Neural cell (in vitro differentiated cells): ENCODE results near the gene NBEAL1. TPM values are rescaled to one million over a fixed set of nuclear protein-coding genes. Genes with fewer than 3 reads are reported as not detected.
"Not testable (repeated sequence)": the region's sequence is repeated elsewhere in the genome, so short reads cannot be mapped to it uniquely, and the experiment has no call there.

Source experiments
- H2AFZ ChIP-seq: fragments of 200-600, 300-800 bp; sonication (generic), shearing (Covaris generic); 2 replicates; pipeline ENCODE4 v1.6.0; 2014; ENCODE audit warnings: low read depth, mild to moderate bottlenecking, antibody characterized with exemption, low read length, moderate library complexity
- H3F3A ChIP-seq: fragments of 200-600 bp; shearing (Covaris generic); 2 replicates; pipeline ENCODE4 v1.6.1; 2016; ENCODE audit warnings: mild to moderate bottlenecking, moderate library complexity, mixed read lengths, antibody characterized with exemption, low read length; ENCODE audit not compliant: insufficient read depth, poor library complexity, severe bottlenecking
- H3K27ac ChIP-seq: fragments of 200-600, 300-800 bp; sonication (generic), shearing (Covaris generic); 2 replicates; pipeline ENCODE4 v1.5.1; 2014; ENCODE audit warnings: mild to moderate bottlenecking, low read length, moderate library complexity
- H3K27me3 ChIP-seq: fragments of 300-800, 200-600 bp; sonication (generic), shearing (Covaris generic); 2 replicates; pipeline ENCODE4 v1.6.0; 2014; ENCODE audit warnings: mild to moderate bottlenecking, low read depth, low read length, moderate library complexity; ENCODE audit not compliant: insufficient read depth
- H3K36me3 ChIP-seq: fragments of 300-800, 200-600 bp; sonication (generic), shearing (Covaris generic); 2 replicates; pipeline ENCODE4 v1.5.1; 2014; ENCODE audit warnings: mild to moderate bottlenecking, antibody characterized with exemption, low read length, moderate library complexity; ENCODE audit not compliant: insufficient read depth
- H3K4me2 ChIP-seq: fragments of 300-800, 200-600 bp; sonication (generic), shearing (Covaris generic); 2 replicates; pipeline ENCODE4 v1.6.0; 2014; ENCODE audit warnings: mild to moderate bottlenecking, low read length
- H3K4me3 ChIP-seq: fragments of 300-800, 200-600 bp; sonication (generic), shearing (Covaris generic); 2 replicates; pipeline ENCODE4 v1.5.1; 2014; ENCODE audit warnings: mild to moderate bottlenecking, low read length, moderate library complexity
- H3K79me2 ChIP-seq: fragments of 200-600 bp; shearing (Covaris generic); replicated peaks from 2 replicates; pipeline ENCODE4 v1.6.0; 2014; ENCODE audit warnings: mild to moderate bottlenecking, low read length, moderate library complexity; ENCODE audit not compliant: insufficient read depth
- H3K9ac ChIP-seq: fragments of 300-800, 200-600 bp; sonication (generic), shearing (Covaris generic); 2 replicates; pipeline ENCODE4 v1.6.1; 2016; ENCODE audit warnings: mild to moderate bottlenecking, low read length, mixed read lengths
- H3K9me2 ChIP-seq: fragments of 200-600 bp; shearing (Covaris generic); 2 replicates; pipeline ENCODE4 v1.6.1; 2016; ENCODE audit warnings: mild to moderate bottlenecking, low read length, mixed read lengths; ENCODE audit not compliant: insufficient read depth
- H3K9me3 ChIP-seq: fragments of 200-600, 300-800 bp; sonication (generic), shearing (Covaris generic); 2 replicates; pipeline ENCODE4 v1.6.1; 2016; ENCODE audit warnings: mild to moderate bottlenecking, mixed run types, low read length, moderate library complexity, mixed read lengths
- H4K20me1 ChIP-seq: fragments of 200-600 bp; shearing (Covaris generic); 2 replicates; pipeline ENCODE4 v1.6.1; 2016; ENCODE audit warnings: mild to moderate bottlenecking, mixed run types; ENCODE audit not compliant: insufficient read depth
- EP300 ChIP-seq: fragments of 450-650 bp; conservative IDR thresholded peaks from 2 replicates; pipeline ENCODE4 v1.6.1; 2014; ENCODE audit warnings: antibody characterized with exemption, mild to moderate bottlenecking, moderate library complexity; ENCODE audit not compliant: poor library complexity, severe bottlenecking
- EZH2 ChIP-seq: fragments of 200-600, 300-800 bp; shearing (Covaris generic), sonication (generic); IDR thresholded peaks from 2 replicates; pipeline ENCODE4 v1.6.1; 2014; ENCODE audit warnings: antibody characterized with exemption, low read length, borderline replicate concordance, mild to moderate bottlenecking; ENCODE audit not compliant: insufficient read depth, poor library complexity, severe bottlenecking
- MXI1 ChIP-seq: fragments of 450-650 bp; conservative IDR thresholded peaks from 2 replicates; pipeline ENCODE4 v1.6.1; 2014; ENCODE audit warnings: antibody characterized with exemption, mild to moderate bottlenecking; ENCODE audit not compliant: poor library complexity, severe bottlenecking
- POLR2AphosphoS5 ChIP-seq: IDR thresholded peaks from 2 replicates; pipeline ENCODE4 v1.6.1; 2012
- RAD21 ChIP-seq: fragments of 450-650 bp; conservative IDR thresholded peaks from 2 replicates; pipeline ENCODE4 v1.6.1; 2014; ENCODE audit warnings: antibody characterized with exemption, mild to moderate bottlenecking, moderate library complexity
- SMC3 ChIP-seq: fragments of 450-650 bp; conservative IDR thresholded peaks from 2 replicates; pipeline ENCODE4 v1.6.1; 2014; ENCODE audit warnings: antibody characterized with exemption, mild to moderate bottlenecking, moderate library complexity; ENCODE audit not compliant: poor library complexity
- TAF1 ChIP-seq: IDR thresholded peaks from 2 replicates; pipeline ENCODE4 v1.6.1; 2012; ENCODE audit warnings: low read depth
- polyA plus RNA-seq: library from polyadenylated mRNA; depleted of rRNA; stranded (reverse); fragments of >200 nt; gene quantifications from 2 replicates; pipeline ENCODE4 v1.2.3, GENCODE V29; 2014
- TF ChIP-seq, protein P1 (sequence below): fragments of 450-650 bp; IDR thresholded peaks from 2 replicates; pipeline ENCODE4 v1.5.1; 2014; ENCODE audit warnings: antibody characterized with exemption, mild to moderate bottlenecking, moderate library complexity; ENCODE audit not compliant: poor library complexity, severe bottlenecking
- TF ChIP-seq, protein P2 (sequence below): IDR thresholded peaks from 2 replicates; pipeline ENCODE4 v1.6.1; 2012; ENCODE audit warnings: borderline replicate concordance

The NBEAL1 gene
- polyA plus RNA-seq, 1 donor from 2014 or later, result 7.9 TPM

DNA sequence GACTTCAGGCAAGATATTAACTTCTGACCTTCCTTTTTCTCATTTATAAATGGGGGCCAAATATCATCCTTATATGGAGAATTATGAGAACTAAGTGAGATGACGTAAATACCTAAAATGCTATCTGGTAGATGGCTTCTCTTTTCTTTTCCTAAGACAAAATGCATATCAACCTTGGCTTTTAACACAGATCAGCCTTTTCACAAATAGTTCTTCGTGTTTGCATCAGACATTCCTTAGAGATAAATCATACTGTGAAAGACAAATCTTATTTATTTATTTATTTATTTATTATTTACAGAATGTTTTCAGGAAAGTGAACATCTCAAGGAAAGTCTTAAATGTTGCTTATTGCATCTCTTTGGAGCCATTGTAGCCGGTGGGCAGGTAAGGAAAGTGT is 62.8 kb downstream of the NBEAL1 start:
- no peaks in the 10 kb centered on the region for H3K27me3 ChIP-seq
- no peak overlapping the region for H3K4me2 ChIP-seq
- no peaks in the 10 kb centered on the region for H3K9me3 ChIP-seq
- H4K20me1 ChIP-seq, result no peaks in the 10 kb centered on the region
- no peak overlapping the region for H2AFZ ChIP-seq
- TF ChIP-seq MXI1 (no peak), SMC3 (no peak), EZH2 (no peak)
- TF ChIP-seq, protein P1, sequence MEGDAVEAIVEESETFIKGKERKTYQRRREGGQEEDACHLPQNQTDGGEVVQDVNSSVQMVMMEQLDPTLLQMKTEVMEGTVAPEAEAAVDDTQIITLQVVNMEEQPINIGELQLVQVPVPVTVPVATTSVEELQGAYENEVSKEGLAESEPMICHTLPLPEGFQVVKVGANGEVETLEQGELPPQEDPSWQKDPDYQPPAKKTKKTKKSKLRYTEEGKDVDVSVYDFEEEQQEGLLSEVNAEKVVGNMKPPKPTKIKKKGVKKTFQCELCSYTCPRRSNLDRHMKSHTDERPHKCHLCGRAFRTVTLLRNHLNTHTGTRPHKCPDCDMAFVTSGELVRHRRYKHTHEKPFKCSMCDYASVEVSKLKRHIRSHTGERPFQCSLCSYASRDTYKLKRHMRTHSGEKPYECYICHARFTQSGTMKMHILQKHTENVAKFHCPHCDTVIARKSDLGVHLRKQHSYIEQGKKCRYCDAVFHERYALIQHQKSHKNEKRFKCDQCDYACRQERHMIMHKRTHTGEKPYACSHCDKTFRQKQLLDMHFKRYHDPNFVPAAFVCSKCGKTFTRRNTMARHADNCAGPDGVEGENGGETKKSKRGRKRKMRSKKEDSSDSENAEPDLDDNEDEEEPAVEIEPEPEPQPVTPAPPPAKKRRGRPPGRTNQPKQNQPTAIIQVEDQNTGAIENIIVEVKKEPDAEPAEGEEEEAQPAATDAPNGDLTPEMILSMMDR, result no peak
- no peaks in the 10 kb centered on the region for H3F3A ChIP-seq
- H3K9ac ChIP-seq, result no peak overlapping the region
- H3K9me2 ChIP-seq, result no peaks in the 10 kb centered on the region
- H3K27ac ChIP-seq, result no peak overlapping the region
- no peaks in the 10 kb centered on the region for H3K79me2 ChIP-seq
- H3K4me3 ChIP-seq, result no peak overlapping the region
- no peaks in the 10 kb centered on the region for H3K36me3 ChIP-seq

DNA sequence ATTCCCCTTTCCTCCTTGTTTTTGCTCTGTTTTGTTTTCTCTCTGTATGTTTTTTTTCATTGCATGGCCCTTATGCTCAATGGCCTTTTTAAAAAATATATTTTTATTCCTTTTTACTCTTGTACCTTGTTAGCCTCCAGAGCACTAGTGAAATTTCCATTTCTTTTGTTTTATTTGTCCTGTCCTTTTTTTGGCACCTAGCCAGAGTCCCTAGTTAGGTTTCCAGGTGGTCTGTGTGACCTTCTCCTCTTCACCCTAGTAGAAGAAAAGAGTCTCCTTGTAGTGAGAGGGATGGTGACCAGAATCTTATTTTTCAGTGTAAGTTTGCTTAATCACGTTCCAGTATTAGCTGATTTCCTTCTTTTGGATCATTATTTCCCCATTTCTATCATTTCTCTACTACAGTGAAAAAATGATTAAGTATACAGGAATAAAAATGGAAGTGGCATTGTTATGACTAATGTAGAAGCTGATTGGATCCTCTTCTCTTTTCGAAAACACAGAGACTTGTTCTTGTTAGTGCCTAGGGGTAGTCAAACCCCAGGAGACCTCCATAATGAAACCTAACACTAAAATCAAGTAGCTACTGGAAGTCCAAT is 65.9 kb downstream of the NBEAL1 start:
- Histone ChIP-seq H3K27me3 (no peaks in the 10 kb centered on the region), H3K9me3 (no peaks in the 10 kb centered on the region), H4K20me1 (no peaks in the 10 kb centered on the region), H3K9me2 (no peaks in the 10 kb centered on the region), H3K9ac (no peak overlapping the region), H2AFZ (no peak overlapping the region), H3K4me3 (no peak overlapping the region), H3K27ac (no peak overlapping the region), H3K36me3 (no peaks in the 10 kb centered on the region), H3K79me2 (no peaks in the 10 kb centered on the region), H3K4me2 (no peak overlapping the region), H3F3A (no peaks in the 10 kb centered on the region)
- TF ChIP-seq SMC3, result no peak
- no peak for TF ChIP-seq EZH2
- TF ChIP-seq EP300, result no peak
- TF ChIP-seq RAD21, result no peak

DNA sequence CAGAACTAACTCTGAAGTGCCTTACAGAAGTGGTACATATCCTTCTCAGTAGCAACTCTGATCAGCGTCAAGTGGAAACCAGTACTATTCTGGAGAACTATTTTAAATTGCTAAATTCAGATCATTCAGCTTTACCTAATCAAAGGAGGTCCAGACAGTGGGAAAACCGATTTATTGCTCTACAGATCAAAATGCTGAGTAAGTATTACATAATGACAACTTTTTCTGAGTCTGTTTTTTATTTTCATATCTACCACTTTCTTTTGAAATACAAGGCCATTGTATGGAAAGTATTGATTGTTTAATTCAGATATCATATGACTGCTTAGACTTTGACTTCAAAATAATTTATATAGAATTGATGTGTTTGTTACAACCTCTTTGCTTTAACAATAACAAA is 68.7 kb downstream of the NBEAL1 start:
- Histone ChIP-seq H2AFZ (no peak overlapping the region), H3K27ac (no peak overlapping the region), H3K4me2 (no peak overlapping the region), H3K9ac (no peak overlapping the region), H3K27me3 (no peaks in the 10 kb centered on the region), H3K36me3 (no peaks in the 10 kb centered on the region), H3K4me3 (no peak overlapping the region), H3K9me3 (no peaks in the 10 kb centered on the region), H3F3A (no peaks in the 10 kb centered on the region), H3K9me2 (no peaks in the 10 kb centered on the region), H3K79me2 (no peaks in the 10 kb centered on the region), H4K20me1 (no peaks in the 10 kb centered on the region)
- no peak for TF ChIP-seq SMC3
- TF ChIP-seq, protein P2, sequence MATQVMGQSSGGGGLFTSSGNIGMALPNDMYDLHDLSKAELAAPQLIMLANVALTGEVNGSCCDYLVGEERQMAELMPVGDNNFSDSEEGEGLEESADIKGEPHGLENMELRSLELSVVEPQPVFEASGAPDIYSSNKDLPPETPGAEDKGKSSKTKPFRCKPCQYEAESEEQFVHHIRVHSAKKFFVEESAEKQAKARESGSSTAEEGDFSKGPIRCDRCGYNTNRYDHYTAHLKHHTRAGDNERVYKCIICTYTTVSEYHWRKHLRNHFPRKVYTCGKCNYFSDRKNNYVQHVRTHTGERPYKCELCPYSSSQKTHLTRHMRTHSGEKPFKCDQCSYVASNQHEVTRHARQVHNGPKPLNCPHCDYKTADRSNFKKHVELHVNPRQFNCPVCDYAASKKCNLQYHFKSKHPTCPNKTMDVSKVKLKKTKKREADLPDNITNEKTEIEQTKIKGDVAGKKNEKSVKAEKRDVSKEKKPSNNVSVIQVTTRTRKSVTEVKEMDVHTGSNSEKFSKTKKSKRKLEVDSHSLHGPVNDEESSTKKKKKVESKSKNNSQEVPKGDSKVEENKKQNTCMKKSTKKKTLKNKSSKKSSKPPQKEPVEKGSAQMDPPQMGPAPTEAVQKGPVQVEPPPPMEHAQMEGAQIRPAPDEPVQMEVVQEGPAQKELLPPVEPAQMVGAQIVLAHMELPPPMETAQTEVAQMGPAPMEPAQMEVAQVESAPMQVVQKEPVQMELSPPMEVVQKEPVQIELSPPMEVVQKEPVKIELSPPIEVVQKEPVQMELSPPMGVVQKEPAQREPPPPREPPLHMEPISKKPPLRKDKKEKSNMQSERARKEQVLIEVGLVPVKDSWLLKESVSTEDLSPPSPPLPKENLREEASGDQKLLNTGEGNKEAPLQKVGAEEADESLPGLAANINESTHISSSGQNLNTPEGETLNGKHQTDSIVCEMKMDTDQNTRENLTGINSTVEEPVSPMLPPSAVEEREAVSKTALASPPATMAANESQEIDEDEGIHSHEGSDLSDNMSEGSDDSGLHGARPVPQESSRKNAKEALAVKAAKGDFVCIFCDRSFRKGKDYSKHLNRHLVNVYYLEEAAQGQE, result no peak
- TF ChIP-seq TAF1, result no peak
- TF ChIP-seq EZH2, result no peak
- TF ChIP-seq EP300, result no peak
- no peak for TF ChIP-seq MXI1
- no peak for TF ChIP-seq RAD21
- TF ChIP-seq, protein P1, result no peak
- no peak for TF ChIP-seq POLR2AphosphoS5

GRCh38 chr2:203086381-203086780 is 71.7 kb downstream of the NBEAL1 start:
- H3K27ac ChIP-seq, H3F3A ChIP-seq, H3K9ac ChIP-seq, H2AFZ ChIP-seq, H3K9me3 ChIP-seq, H3K79me2 ChIP-seq, H3K27me3 ChIP-seq, H3K36me3 ChIP-seq, H4K20me1 ChIP-seq, H3K4me3 ChIP-seq, H3K9me2 ChIP-seq, H3K4me2 ChIP-seq: not testable (repeated sequence)
